ENCODE measurements around the gene NUSAP1.
"Not testable (repeated sequence)": the region's sequence is repeated elsewhere in the genome, so short reads cannot be mapped to it uniquely, and the experiment has no call there.

NUSAP1 gene

GRCh38 chr15:41333026-41333562 lies 413 bp downstream of the NUSAP1 start:
- DNase-seq, result no peak

DNA sequence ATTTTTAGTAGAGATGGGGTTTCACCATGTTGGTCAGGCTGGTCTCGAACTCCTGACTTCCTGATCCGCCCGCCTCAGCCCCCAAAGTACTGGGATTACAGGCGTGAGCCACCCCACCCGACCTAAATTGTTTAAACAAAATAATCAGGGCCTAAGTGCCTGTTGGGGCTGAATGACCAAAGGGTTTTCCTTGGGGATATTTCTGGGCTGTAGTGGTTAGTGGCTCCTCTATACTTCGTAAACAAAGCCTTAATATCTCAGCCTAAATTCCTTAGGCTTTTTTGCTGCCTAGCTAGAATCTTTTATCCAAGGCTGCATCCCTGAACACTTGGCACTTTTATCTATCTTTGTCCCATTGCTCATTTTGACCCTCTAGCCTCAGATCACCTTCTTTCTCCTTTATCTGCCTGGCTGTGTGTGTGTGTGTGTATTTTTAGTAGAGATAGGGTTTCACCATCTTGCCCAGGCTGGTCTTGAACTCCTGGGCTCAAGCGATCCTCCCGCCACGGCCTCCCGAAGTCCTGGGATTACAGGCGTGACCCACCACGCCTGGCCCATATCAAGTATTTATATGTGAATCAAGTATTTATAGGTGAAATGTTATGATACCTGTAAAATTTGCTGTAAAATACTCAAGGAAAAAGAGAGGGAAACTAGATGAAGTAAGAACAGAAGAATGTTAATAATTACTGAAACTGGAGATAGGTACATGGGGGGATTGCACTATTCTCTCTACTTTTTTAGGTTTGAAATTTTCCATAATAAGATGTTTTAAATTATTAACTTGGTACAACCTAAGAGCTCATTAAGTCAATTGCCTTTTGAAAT lies 1.8 kb downstream of the NUSAP1 start:
- no peak for DNase-seq

DNA sequence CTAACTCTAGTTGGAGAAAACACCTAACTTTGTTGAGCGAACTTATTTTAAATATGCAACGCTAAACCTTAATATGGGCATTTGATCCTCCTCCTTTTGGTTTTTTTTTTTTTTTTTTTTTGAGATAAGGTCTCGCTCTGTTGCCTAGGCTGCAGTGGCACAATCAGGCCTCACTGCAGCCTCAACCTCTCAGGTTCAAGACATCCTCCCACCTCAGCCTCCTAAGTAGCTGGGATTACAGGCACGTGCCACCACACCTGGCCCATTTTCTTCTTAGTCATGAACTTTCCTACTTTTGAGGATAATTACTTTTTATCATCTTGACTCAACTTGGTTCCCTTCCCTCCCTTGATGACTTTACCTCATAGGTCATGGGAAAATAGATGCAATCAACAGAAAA lies 3.9 kb downstream of the NUSAP1 start:
- no peak for DNase-seq

GRCh38 chr15:41337047-41337446 lies 4.4 kb downstream of the NUSAP1 start:
- no peak for DNase-seq

GRCh38 chr15:41337631-41338522 lies 5.2 kb downstream of the NUSAP1 start:
- no peak for DNase-seq

- DNase-seq, result no peak
Observed at GRCh38 chr15:41340189-41340695, 7.6 kb downstream of the NUSAP1 start.

- DNase-seq, result no peak
Observed at GRCh38 chr15:41341519-41341918, 8.8 kb downstream of the NUSAP1 start.

- DNase-seq, result no peak
Observed at GRCh38 chr15:41347236-41347635, 14.6 kb downstream of the NUSAP1 start.

GRCh38 chr15:41350057-41350717 lies 17.5 kb downstream of the NUSAP1 start:
- DNase-seq, result no peak

- no peak for DNase-seq
Observed at GRCh38 chr15:41354371-41354770, 21.7 kb downstream of the NUSAP1 start.

GRCh38 chr15:41367418-41367817 lies 34.7 kb downstream of the NUSAP1 start:
- DNase-seq, result no peak

- DNase-seq, result no peak
Observed at GRCh38 chr15:41377978-41378377, 45.3 kb downstream of the NUSAP1 start.

DNA sequence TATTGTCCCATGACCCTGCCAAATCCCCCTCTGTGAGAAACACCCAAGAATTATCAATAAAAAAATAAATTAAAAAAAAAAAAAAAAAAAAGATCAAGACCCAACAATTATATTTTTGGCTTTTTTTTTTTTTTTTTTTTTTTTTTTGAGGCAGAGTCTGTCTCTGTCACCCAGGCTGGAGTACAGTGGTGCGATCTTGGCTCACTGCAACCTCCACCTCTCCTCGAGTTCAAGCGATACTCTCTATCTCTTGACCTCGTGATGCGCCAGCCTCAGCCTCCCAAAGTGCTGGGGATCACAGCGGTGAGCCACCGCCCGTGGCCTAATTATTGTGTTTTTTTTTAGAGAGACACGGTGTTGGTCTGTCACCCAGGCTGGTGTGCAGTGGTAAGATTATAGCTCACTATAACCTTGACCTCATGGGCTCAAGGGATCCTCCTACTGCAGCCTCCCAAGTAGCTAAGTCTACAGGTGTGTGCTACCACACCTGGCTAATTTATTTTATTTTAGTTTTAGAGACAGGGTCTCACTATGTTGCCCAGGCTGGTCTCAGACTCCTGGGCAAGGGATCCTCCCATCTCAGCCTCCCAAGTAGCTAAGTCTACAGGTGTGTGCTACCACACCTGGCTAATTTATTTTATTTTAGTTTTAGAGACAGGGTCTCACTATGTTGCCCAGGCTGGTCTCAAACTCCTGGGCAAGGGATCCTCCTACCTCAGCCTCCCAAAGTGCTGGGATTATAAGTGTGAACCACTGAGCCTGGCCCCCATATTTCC lies 51.5 kb downstream of the NUSAP1 start:
- DNase-seq, result not testable (repeated sequence)

DNA sequence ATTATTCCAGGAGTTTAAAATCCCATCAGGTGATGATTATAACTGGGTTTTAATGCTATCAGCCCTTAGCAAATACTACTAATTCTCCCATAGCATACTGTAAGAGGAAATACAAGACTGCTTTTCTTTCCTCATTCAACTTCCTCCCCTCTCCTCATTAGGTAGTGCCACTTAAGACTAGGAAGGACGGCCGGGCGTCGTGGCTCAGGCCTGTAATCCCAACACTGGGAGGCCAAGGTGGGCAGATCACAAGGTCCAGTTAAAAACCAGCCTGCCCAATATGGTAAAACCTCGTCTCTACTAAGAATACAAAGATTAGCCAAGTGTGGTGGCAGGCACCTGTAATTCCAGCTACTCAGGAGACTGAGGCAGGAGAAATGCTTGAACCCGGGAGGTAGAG lies 55.0 kb downstream of the NUSAP1 start:
- no peak for DNase-seq

GRCh38 chr15:41392659-41393058 lies 60.0 kb downstream of the NUSAP1 start:
- DNase-seq, result no peak

GRCh38 chr15:41394924-41395323 lies 62.2 kb downstream of the NUSAP1 start:
- no peak for DNase-seq

- no peak for DNase-seq
Observed at GRCh38 chr15:41396111-41396510, 63.4 kb downstream of the NUSAP1 start.

GRCh38 chr15:41401904-41402267 lies 69.2 kb downstream of the NUSAP1 start:
- DNase-seq, result no peak

DNA sequence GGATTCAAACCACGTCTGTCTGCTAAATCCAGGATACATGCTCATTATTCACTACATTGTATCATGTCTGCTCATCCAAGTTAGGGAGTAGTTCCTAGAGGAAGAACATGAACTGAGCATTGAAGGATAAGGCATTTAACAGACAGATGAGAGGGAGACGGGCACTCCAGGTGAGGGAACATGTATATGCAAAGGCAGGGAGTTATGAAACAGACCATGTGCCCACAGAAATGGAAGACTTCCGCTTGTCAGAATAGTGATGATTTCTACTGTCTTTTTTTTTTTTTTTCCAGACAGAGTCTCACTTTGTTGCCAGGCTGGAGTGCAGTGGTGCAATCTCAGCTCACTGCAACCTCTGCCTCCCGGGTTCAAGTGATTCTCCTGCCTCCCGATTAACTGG lies 74.7 kb downstream of the NUSAP1 start:
- DNase-seq, result no peak

GRCh38 chr15:41408234-41408641 lies 75.6 kb downstream of the NUSAP1 start:
- DNase-seq, result no peak

GRCh38 chr15:41411031-41411430 lies 78.3 kb downstream of the NUSAP1 start:
- no peak for DNase-seq

DNA sequence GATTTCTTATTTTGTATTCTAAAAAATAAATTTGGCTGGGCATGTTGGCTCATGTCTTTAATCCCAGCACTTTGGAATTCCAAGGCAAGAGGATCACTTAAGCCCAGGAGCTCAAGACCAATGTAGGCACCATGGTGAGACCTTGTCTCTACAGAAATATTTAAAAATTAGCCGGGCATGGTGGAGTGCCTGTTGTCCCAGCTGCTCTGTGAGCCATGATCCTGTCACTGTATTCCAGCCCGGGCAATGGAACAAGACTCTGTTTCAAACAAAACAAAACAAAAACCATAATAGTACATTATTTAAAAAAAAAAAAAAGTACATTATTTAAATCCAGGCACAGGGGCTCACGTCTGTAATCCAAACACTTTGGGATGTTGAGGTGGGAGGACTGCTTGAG lies 78.8 kb downstream of the NUSAP1 start:
- no peak for DNase-seq
